Stimulated activated naive B cell treated with anti-CD40 and anti-IgM and Interleukin-4, amounts not matched to agents 10 μg/mL and 1 μg/mL and 100 μg/mL, for 72 hours (primary cell): ENCODE results near the gene TWIST2.

Experiments used
- ATAC-seq, 2 donors: fragments of 150-1000 bp; cut with Tn5 transposase; replicated peaks; 2 replicates each; pipeline ENCODE4 v1.10.0; 2021; ENCODE audit warnings: moderate library complexity in 1 of 2
- DNase-seq: peaks from one replicate; pipeline ENCODE4 v3.0.0; 2021
- H3K27ac Mint-ChIP-seq: one replicate; pipeline ENCODE4 v1.8.0; 2022; ENCODE audit warnings: mild to moderate bottlenecking, mixed read lengths
- H3K27me3 Mint-ChIP-seq, 2 donors: one replicate each; pipeline ENCODE4 v1.8.0; 2022; ENCODE audit warnings: mixed read lengths in 2 of 2
- H3K36me3 Mint-ChIP-seq, 2 donors: one replicate each; pipeline ENCODE4 v1.8.0; 2022; ENCODE audit warnings: mixed read lengths in 2 of 2, mild to moderate bottlenecking in 1 of 2
- H3K4me1 Mint-ChIP-seq, 2 donors: one replicate each; pipeline ENCODE4 v1.8.0; 2022; ENCODE audit warnings: mixed read lengths in 2 of 2, mild to moderate bottlenecking in 1 of 2
- H3K4me3 Mint-ChIP-seq, 2 donors: one replicate each; pipeline ENCODE4 v1.8.0; 2022; ENCODE audit warnings: mild to moderate bottlenecking in 2 of 2, mixed read lengths in 2 of 2, moderate library complexity in 1 of 2
- H3K9me3 Mint-ChIP-seq, 2 donors: one replicate each; pipeline ENCODE4 v1.8.0; 2022; ENCODE audit warnings: mixed read lengths in 2 of 2, mild to moderate bottlenecking in 1 of 2

TWIST2 gene

GRCh38 chr2:238820197-238820596 is 27.7 kb upstream of the TWIST2 start:
- H3K27me3 Mint-ChIP-seq, result peaks cover 39% of the 10 kb centered on the region in 2 donors
- DNase-seq (no peak), ATAC-seq (no peak)
- H3K4me1 Mint-ChIP-seq, result no peaks in the 10 kb centered on the region
- no peak overlapping the region for H3K4me3 Mint-ChIP-seq
- no peaks in the 10 kb centered on the region for H3K36me3 Mint-ChIP-seq
- peaks cover 15 to 17% of the 10 kb centered on the region in 2 donors for H3K9me3 Mint-ChIP-seq
- H3K27ac Mint-ChIP-seq, result no peak overlapping the region

DNA sequence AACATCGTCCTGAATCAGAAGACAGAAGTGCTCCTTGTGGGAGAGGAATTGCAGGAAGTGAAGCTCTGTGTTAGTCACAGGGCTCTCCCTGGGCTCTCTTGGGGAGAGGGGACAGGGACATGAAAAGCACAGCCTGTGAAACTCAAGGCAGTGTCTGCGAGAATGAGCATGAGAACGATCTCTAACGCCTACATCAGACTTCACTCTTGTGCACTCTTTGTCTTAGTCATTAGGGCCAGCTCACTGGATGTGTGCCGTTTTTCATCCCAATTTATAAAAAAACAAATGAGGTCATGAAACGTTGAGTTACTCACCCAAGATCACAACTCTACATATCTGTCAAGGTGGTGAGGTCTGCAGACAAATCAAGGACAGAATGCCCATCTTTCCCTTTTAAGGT is 27.0 kb upstream of the TWIST2 start:
- ATAC-seq, result no peak
- H3K9me3 Mint-ChIP-seq, result peaks cover 15 to 21% of the 10 kb centered on the region in 2 donors
- no peak overlapping the region for H3K4me3 Mint-ChIP-seq
- H3K27me3 Mint-ChIP-seq, result peaks cover 39% of the 10 kb centered on the region in 2 donors
- no peaks in the 10 kb centered on the region for H3K36me3 Mint-ChIP-seq
- no peak overlapping the region for H3K27ac Mint-ChIP-seq
- DNase-seq, result no peak
- H3K4me1 Mint-ChIP-seq, result no peaks in the 10 kb centered on the region

DNA sequence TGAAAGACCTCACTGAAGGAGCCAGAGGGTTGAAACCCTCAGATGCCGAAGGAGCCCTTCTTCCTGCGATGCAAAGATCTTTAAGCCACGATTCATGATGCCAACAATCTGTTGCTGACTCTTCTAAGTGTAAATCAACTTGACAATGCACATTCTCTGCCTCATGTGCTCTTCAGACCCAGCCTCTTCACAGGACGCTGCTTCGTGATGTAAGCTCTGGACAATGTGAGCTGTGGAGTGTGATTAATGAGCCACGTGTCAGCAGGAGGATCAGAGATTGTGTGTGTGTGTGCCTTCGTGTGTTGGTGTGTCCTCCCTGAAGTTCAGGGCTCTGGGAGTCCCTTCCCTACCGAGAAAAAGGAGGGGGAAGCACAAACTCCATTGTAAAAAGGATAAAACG is 26.5 kb upstream of the TWIST2 start:
- peaks cover 39% of the 10 kb centered on the region in 2 donors for H3K27me3 Mint-ChIP-seq
- peaks cover 15 to 24% of the 10 kb centered on the region in 2 donors for H3K9me3 Mint-ChIP-seq
- H3K4me1 Mint-ChIP-seq, result no peaks in the 10 kb centered on the region
- DNase-seq, result no peak
- no peaks in the 10 kb centered on the region for H3K36me3 Mint-ChIP-seq
- no peak for ATAC-seq
- H3K4me3 Mint-ChIP-seq, result no peak overlapping the region
- no peak overlapping the region for H3K27ac Mint-ChIP-seq

DNA sequence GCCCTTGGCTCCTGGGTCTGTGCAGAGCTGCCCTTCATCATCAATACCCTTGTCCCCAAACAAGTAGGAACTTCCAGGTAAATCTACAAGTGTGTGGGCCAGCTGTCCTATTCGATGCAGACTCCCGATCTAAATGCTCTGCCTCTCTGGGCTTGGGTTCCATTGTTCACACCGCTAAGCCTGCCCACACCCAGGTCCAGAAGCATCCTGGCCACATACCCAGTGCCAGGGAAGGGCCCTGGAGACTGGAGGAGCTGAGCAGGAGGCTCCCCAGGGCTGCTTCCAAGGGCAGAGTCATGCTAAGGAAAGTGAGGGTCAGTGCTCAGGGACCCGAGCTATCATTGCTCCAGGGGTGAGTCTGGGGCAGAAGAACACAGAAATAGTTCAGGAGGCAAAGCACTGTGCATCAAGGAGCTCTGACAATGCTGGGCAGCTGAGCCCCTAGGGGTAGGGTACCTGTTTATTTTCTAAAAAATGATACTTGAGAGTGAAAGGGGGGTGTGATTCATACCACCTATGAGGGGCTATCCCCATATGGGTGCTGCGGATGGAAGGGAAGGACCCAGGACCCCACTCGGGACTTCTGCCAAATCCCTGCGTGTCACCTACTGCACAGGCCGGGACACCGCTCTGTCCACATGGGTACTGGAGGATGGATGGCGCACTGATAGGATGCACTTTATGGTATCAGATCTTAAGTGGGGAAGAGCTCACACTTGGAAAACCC is 25.8 kb upstream of the TWIST2 start:
- Mint-ChIP-seq H3K27ac (no peak overlapping the region), H3K9me3 (peaks cover 15 to 27% of the 10 kb centered on the region in 2 donors), H3K36me3 (no peaks in the 10 kb centered on the region), H3K4me3 (no peak overlapping the region), H3K27me3 (peaks cover 32 to 36% of the 10 kb centered on the region in 2 donors), H3K4me1 (no peaks in the 10 kb centered on the region)
- DNase-seq, result no peak
- no peak for ATAC-seq

GRCh38 chr2:238822955-238823354 is 24.9 kb upstream of the TWIST2 start:
- Mint-ChIP-seq H3K9me3 (peaks cover 17 to 35% of the 10 kb centered on the region in 2 donors), H3K36me3 (no peaks in the 10 kb centered on the region), H3K4me3 (no peak overlapping the region), H3K27ac (no peak overlapping the region), H3K4me1 (no peaks in the 10 kb centered on the region), H3K27me3 (peaks cover 23 to 31% of the 10 kb centered on the region in 2 donors)
- ATAC-seq, result no peak
- no peak for DNase-seq

DNA sequence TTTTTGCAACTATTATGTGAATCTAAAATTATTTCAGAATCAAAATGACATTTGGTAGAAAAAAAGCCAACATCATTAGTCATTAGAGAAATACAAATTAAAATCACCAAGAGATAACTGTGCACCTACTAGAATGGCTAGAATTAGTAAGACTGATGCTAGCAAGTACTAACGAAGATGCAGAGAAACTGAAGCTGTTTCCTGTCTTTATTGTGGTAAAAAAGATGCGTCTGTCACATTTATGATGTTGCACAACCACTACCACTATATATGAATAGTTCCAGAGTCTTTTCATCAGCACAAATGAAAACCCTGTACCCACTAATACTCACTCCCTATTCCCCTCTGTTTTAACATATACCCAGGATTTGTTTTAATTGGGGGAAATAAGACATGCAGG is 16.7 kb upstream of the TWIST2 start:
- Mint-ChIP-seq H3K4me3 (no peak overlapping the region), H3K27me3 (peaks cover 9 to 13% of the 10 kb centered on the region in 2 donors), H3K36me3 (no peaks in the 10 kb centered on the region), H3K9me3 (peaks cover 2 to 13% of the 10 kb centered on the region in 2 donors), H3K27ac (no peak overlapping the region), H3K4me1 (no peaks in the 10 kb centered on the region)
- ATAC-seq, result no peak
- no peak for DNase-seq

GRCh38 chr2:238834982-238835381 is 12.9 kb upstream of the TWIST2 start:
- ATAC-seq (no peak), DNase-seq (no peak)
- no peaks in the 10 kb centered on the region for H3K36me3 Mint-ChIP-seq
- H3K4me1 Mint-ChIP-seq, result no peaks in the 10 kb centered on the region
- no peak overlapping the region for H3K27ac Mint-ChIP-seq
- H3K4me3 Mint-ChIP-seq, result no peak overlapping the region
- peaks cover 0 to 4% of the 10 kb centered on the region in 2 donors for H3K9me3 Mint-ChIP-seq
- peaks cover 10 to 34% of the 10 kb centered on the region in 2 donors for H3K27me3 Mint-ChIP-seq

- peaks cover 10 to 39% of the 10 kb centered on the region in 2 donors for H3K27me3 Mint-ChIP-seq
- ATAC-seq, result no peak
- no peak overlapping the region for H3K27ac Mint-ChIP-seq
Measured at GRCh38 chr2:238835726-238836301, 12.1 kb upstream of the TWIST2 start.

GRCh38 chr2:238838786-238839327 is 9.0 kb upstream of the TWIST2 start:
- H3K27me3 Mint-ChIP-seq, result peaks cover 16 to 48% of the 10 kb centered on the region in 2 donors
- no peak overlapping the region for H3K4me3 Mint-ChIP-seq
- no peaks in the 10 kb centered on the region for H3K36me3 Mint-ChIP-seq
- H3K4me1 Mint-ChIP-seq, result no peaks in the 10 kb centered on the region
- no peak for ATAC-seq
- H3K27ac Mint-ChIP-seq, result no peak overlapping the region
- DNase-seq, result no peak
- H3K9me3 Mint-ChIP-seq, result peaks cover 0 to 4% of the 10 kb centered on the region in 2 donors

More at GRCh38 chr2:238835726-238836301, 12.1 kb upstream of the TWIST2 start:
- Mint-ChIP-seq H3K4me1 (no peaks in the 10 kb centered on the region), H3K36me3 (no peaks in the 10 kb centered on the region), H3K9me3 (peaks cover 0 to 4% of the 10 kb centered on the region in 2 donors), H3K4me3 (no peak overlapping the region)
- no peak for DNase-seq

GRCh38 chr2:238839428-238839827 is 8.5 kb upstream of the TWIST2 start:
- DNase-seq, result no peak
- H3K36me3 Mint-ChIP-seq, result no peaks in the 10 kb centered on the region
- peaks cover 0 to 4% of the 10 kb centered on the region in 2 donors for H3K9me3 Mint-ChIP-seq
- no peak overlapping the region for H3K27ac Mint-ChIP-seq
- no peak for ATAC-seq
- H3K27me3 Mint-ChIP-seq, result peaks cover 21 to 53% of the 10 kb centered on the region in 2 donors
- H3K4me3 Mint-ChIP-seq, result no peak overlapping the region
- H3K4me1 Mint-ChIP-seq, result no peaks in the 10 kb centered on the region

- Mint-ChIP-seq H3K27ac (no peak overlapping the region), H3K36me3 (no peaks in the 10 kb centered on the region), H3K9me3 (peaks cover 0 to 4% of the 10 kb centered on the region in 2 donors), H3K4me1 (no peaks in the 10 kb centered on the region), H3K27me3 (peaks cover 23 to 55% of the 10 kb centered on the region in 2 donors), H3K4me3 (no peak overlapping the region)
- no peak for DNase-seq
- no peak for ATAC-seq
Measured at GRCh38 chr2:238841542-238842164, 6.2 kb upstream of the TWIST2 start.

GRCh38 chr2:238843476-238843875 is 4.4 kb upstream of the TWIST2 start:
- no peak overlapping the region for H3K27ac Mint-ChIP-seq
- H3K27me3 Mint-ChIP-seq, result peaks cover 23 to 47% of the 10 kb centered on the region in 2 donors
- H3K4me1 Mint-ChIP-seq, result no peaks in the 10 kb centered on the region
- ATAC-seq (no peak), DNase-seq (no peak)
- no peaks in the 10 kb centered on the region for H3K36me3 Mint-ChIP-seq
- H3K9me3 Mint-ChIP-seq, result peaks cover 0 to 4% of the 10 kb centered on the region in 2 donors
- no peak overlapping the region for H3K4me3 Mint-ChIP-seq

- H3K4me3 Mint-ChIP-seq, result no peak overlapping the region
- H3K9me3 Mint-ChIP-seq, result no peaks in the 10 kb centered on the region
- peaks cover 23 to 41% of the 10 kb centered on the region in 2 donors for H3K27me3 Mint-ChIP-seq
- no peak overlapping the region for H3K27ac Mint-ChIP-seq
- DNase-seq (no peak), ATAC-seq (no peak)
- no peaks in the 10 kb centered on the region for H3K4me1 Mint-ChIP-seq
- H3K36me3 Mint-ChIP-seq, result no peaks in the 10 kb centered on the region
Measured at GRCh38 chr2:238845583-238846377, 2.1 kb upstream of the TWIST2 start.

GRCh38 chr2:238846378-238846627 is 1.6 kb upstream of the TWIST2 start:
- Mint-ChIP-seq H3K36me3 (no peaks in the 10 kb centered on the region), H3K27me3 (peaks cover 23 to 41% of the 10 kb centered on the region in 2 donors), H3K4me1 (no peaks in the 10 kb centered on the region), H3K4me3 (no peak overlapping the region), H3K27ac (no peak overlapping the region), H3K9me3 (no peaks in the 10 kb centered on the region)
- no peak for ATAC-seq
- DNase-seq, result no peak
